ENCODE results near the gene KCNC1. TPM values are rescaled to one million over a fixed set of nuclear protein-coding genes. Genes with fewer than 3 reads are reported as not detected.
A peak's percentile ranks its signal among the peaks of the same experiment; 100 is the strongest.

KCNC1 gene
- total and polyA plus RNA-seq, 7 donors = 0.01 to 1.1 (median 0.13) TPM

DNA sequence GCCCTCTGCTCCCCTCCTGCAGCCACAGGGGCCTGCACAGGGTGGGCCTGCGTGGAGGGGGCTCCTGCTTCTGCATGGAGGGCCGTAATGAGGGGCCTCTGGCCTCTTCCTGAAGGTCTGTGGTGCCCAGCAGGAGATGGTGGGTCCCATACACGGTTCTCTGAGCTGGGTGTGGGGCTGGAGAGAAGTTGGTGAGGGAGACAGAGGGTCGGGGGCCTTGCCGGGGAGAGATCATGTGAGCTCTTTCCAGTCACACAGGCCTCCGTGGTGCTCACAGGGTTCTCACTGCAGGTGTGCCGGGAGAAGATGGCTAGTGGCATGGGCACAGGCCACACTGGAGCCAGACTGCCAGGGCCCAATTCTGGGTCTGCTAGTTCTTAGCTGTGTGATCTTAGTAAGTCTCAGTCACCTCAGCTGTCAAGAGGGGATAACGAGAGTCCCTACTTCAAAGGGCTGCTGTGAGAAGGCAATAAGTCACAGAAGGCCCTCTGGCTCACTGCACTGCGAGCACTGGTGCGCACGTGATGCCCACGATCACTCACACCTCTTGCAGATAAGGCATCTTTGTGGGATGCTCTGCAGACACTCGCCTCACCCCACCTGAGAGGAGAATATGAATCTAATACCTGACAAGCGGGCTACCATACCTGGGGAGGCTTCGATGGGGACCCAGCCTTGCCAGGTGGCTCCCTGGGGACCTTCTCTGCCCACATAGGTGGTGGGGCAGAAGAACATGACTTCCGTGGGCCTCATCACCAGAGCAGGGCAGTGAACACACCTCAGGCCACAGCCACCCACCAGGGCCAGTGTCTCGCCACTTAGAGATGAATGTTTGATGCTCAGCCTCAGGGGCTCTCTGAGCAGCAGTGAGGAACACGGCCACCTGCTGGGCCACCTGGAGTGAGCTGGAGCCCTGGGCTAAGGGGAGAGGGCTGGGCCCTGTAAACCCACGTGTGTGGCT is 14.5 kb downstream of the KCNC1 start:
- Histone ChIP-seq H3K27me3 (ENCODE audit: insufficient read depth in 3 of 3, low read length in 2 of 3) (no peaks in the 10 kb centered on the region), H3K4me3 (no peak overlapping the region), H3K4me1 (peaks cover 40% of the 10 kb centered on the region), H3K27ac (peak overlapping the region; percentile 66), H3K9me3 (no peaks in the 10 kb centered on the region), H3K36me3 (ENCODE audit: insufficient read depth in 1 of 2, low read depth in 1 of 2) (no peaks in the 10 kb centered on the region)
- WGBS, 3 donors = 85 to 89% (median 86%) methylated on average over 19 of the region's 19 CpGs
- DNase-seq = peak in 1 of 2 donors; percentile 50
- intact Hi-C loops (cut with DNase I) = no loop called here
- no peak for ATAC-seq
- TF ChIP-seq, protein P1, sequence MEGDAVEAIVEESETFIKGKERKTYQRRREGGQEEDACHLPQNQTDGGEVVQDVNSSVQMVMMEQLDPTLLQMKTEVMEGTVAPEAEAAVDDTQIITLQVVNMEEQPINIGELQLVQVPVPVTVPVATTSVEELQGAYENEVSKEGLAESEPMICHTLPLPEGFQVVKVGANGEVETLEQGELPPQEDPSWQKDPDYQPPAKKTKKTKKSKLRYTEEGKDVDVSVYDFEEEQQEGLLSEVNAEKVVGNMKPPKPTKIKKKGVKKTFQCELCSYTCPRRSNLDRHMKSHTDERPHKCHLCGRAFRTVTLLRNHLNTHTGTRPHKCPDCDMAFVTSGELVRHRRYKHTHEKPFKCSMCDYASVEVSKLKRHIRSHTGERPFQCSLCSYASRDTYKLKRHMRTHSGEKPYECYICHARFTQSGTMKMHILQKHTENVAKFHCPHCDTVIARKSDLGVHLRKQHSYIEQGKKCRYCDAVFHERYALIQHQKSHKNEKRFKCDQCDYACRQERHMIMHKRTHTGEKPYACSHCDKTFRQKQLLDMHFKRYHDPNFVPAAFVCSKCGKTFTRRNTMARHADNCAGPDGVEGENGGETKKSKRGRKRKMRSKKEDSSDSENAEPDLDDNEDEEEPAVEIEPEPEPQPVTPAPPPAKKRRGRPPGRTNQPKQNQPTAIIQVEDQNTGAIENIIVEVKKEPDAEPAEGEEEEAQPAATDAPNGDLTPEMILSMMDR (IDR thresholded peaks at IDR 0.05) = no peak

DNA sequence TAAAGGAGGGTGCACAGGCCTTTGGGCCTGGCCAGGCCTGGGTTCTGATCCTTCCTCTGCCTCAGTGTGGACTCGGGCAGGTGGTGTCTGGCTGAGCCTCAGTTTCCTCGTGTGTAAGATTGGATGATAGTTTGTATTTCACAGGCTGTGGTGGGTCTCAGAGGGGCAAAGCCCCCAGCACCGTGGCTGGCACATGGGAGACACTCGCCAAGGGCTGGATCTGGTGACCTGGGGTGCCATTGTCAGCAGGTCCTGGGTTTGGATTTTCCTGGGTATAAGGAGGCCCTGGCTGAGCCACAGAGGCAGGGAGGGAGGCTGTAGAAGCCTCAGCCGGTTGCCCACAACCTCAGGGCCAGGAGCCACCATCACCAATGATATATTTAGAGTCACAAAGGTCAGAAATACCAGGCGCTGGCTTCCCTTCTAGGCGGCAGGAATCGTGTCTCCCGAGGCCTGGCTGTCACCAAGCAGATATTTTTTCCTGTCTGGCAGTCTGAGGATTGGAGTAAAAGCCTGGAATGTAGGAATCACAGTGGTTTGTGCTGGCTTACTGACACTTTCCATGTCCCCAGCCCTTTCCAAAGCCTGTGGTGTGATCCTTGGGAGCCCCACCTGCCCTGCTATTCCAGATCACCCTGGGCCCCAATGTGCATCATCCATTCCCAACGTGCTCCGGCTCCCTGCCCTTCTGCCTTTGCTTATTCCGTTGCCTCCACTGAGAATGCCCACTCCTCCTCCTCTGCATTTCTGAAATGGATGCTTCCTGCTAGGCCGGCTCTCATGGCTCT is 15.6 kb downstream of the KCNC1 start:
- ATAC-seq = peak in 3 of 4 donors; percentile 41 to 45 (median 44)
- H3K9me3 ChIP-seq = no peaks in the 10 kb centered on the region
- intact Hi-C loops (cut with DNase I) = loop anchor here in 1 of 2 donors (5.0 kb wide), 1 partner anchor 47 kb away; no protein-coding TSS in a partner anchor
- H3K27me3 ChIP-seq (ENCODE audit: insufficient read depth in 3 of 3, low read length in 2 of 3) = no peaks in the 10 kb centered on the region
- 29 to 38% (median 30%) methylated on average over 13 of the region's 13 CpGs for WGBS, 3 donors
- no peaks in the 10 kb centered on the region for H3K36me3 ChIP-seq (ENCODE audit: insufficient read depth in 1 of 2, low read depth in 1 of 2)
- peaks cover 40% of the 10 kb centered on the region for H3K4me1 ChIP-seq
- no peak overlapping the region for H3K4me3 ChIP-seq
- peak overlapping the region; percentile 66 for H3K27ac ChIP-seq
- DNase-seq = peak in 1 of 2 donors; percentile 43
- TF ChIP-seq, protein P1 (IDR thresholded peaks at IDR 0.05) = no peak

DNA sequence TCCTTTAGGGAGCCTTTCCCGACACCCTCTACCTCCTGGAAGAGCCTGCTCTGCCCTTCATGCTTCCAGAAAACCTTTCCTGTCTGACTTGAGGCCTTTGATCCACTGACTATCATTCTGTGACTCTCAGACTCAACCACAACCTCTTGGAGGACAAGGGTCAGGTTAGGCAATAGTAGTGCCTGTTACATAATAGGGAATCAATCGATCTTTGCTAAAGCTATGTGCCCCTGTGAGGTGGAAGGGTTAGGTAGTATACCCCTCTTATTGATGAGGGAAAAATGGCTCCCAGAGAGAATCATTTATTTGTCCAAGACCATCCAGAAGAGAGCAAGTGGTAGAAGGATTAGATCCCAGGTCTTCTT is 16.2 kb downstream of the KCNC1 start:
- WGBS, 3 donors = 50 to 71% (median 67%) methylated on average over 2 of the region's 2 CpGs
- no peak overlapping the region for H3K4me3 ChIP-seq
- DNase-seq (no peak), ATAC-seq (no peak)
- no peaks in the 10 kb centered on the region for H3K36me3 ChIP-seq (ENCODE audit: insufficient read depth in 1 of 2, low read depth in 1 of 2)
- intact Hi-C loops (cut with DNase I) = loop anchor here in 1 of 2 donors (5.0 kb wide), 1 partner anchor 47 kb away; no protein-coding TSS in a partner anchor
- H3K27me3 ChIP-seq (ENCODE audit: insufficient read depth in 3 of 3, low read length in 2 of 3) = no peaks in the 10 kb centered on the region
- TF ChIP-seq, protein P1 (IDR thresholded peaks at IDR 0.05) = no peak
- no peak overlapping the region for H3K27ac ChIP-seq
- H3K4me1 ChIP-seq = peaks cover 40% of the 10 kb centered on the region
- no peaks in the 10 kb centered on the region for H3K9me3 ChIP-seq

DNA sequence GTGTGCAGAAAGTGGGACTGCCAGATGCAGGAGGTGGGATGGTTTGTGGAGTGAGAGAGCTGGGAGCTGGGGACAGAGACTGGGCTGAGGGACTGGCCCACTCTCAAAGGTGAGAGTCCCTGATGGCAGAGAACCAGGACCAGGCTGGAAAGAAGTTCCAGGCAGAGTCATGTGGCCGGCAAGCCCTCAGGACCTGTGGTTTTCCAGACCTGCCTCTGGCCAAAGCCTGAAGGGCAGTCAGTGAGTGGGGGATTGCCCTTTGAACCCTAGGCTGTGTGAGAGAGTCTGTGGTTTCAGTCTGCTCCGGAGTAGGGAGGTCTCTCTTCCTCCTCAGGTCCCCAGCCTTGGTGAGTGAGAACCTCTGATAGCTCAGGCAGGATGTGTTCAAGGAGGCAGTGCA is 17.0 kb downstream of the KCNC1 start:
- H3K4me1 ChIP-seq = peaks cover 40% of the 10 kb centered on the region
- 43 to 63% (median 55%) methylated on average over 2 of the region's 2 CpGs for WGBS, 3 donors
- peak in 1 of 2 donors; percentile 13 for DNase-seq

More for the DNA sequence above, 17.0 kb downstream of the KCNC1 start:
- no peaks in the 10 kb centered on the region for H3K9me3 ChIP-seq
- no peak overlapping the region for H3K27ac ChIP-seq
- no peak for ATAC-seq
- TF ChIP-seq, protein P1 (IDR thresholded peaks at IDR 0.05) = no peak
- no peaks in the 10 kb centered on the region for H3K36me3 ChIP-seq (ENCODE audit: insufficient read depth in 1 of 2, low read depth in 1 of 2)
- no peaks in the 10 kb centered on the region for H3K27me3 ChIP-seq (ENCODE audit: insufficient read depth in 3 of 3, low read length in 2 of 3)
- no peak overlapping the region for H3K4me3 ChIP-seq
- intact Hi-C loops (cut with DNase I) = loop anchor here in 1 of 2 donors (5.0 kb wide), 1 partner anchor 46 kb away; no protein-coding TSS in a partner anchor
